Hepatocyte (in vitro differentiated cells): ENCODE measurements around the gene KCNN3. TPM values are rescaled to one million over a fixed set of nuclear protein-coding genes. Genes with fewer than 3 reads are reported as not detected.

Experiments used
- DNase-seq: peaks from one replicate; pipeline ENCODE4 v3.0.0-alpha.2; 2016; ENCODE audit warnings: low spot score
- H2AFZ ChIP-seq: fragments of 200-600 bp; sonication (generic); 2 replicates; pipeline ENCODE4 v1.6.0; 2016; ENCODE audit warnings: antibody characterized with exemption, mild to moderate bottlenecking
- H3K27ac ChIP-seq: fragments of 200-600 bp; sonication (generic); 2 replicates; pipeline ENCODE4 v1.5.1; 2016; ENCODE audit warnings: mild to moderate bottlenecking
- H3K27me3 ChIP-seq: fragments of 200-600 bp; sonication (generic); 2 replicates; pipeline ENCODE4 v1.6.1; 2016
- H3K36me3 ChIP-seq: fragments of 200-600 bp; sonication (generic); replicated peaks from 2 replicates; pipeline ENCODE4 v1.5.1; 2016; ENCODE audit warnings: low read depth; ENCODE audit not compliant: insufficient read depth
- H3K4me1 ChIP-seq: fragments of 200-600 bp; sonication (generic); 2 replicates; pipeline ENCODE4 v1.5.1; 2016; ENCODE audit warnings: mild to moderate bottlenecking, moderate library complexity; ENCODE audit not compliant: insufficient read depth
- H3K4me2 ChIP-seq: fragments of 200-600 bp; sonication (generic); 2 replicates; pipeline ENCODE4 v1.6.0; 2016
- H3K4me3 ChIP-seq: fragments of 200-600 bp; sonication (generic); 2 replicates; pipeline ENCODE4 v1.5.1; 2016; ENCODE audit warnings: mild to moderate bottlenecking
- H3K79me2 ChIP-seq: fragments of 200-600 bp; sonication (generic); 2 replicates; pipeline ENCODE4 v1.6.0; 2017; ENCODE audit warnings: mild to moderate bottlenecking
- H3K9me2 ChIP-seq: fragments of 200-600 bp; sonication (generic); replicated peaks from 2 replicates; pipeline ENCODE4 v1.6.0; 2017; ENCODE audit warnings: mild to moderate bottlenecking; ENCODE audit not compliant: insufficient read depth
- H3K9me3 ChIP-seq: fragments of 200-600 bp; sonication (generic); 2 replicates; pipeline ENCODE4 v1.5.1; 2016; ENCODE audit warnings: low read depth, mild to moderate bottlenecking
- H4K20me1 ChIP-seq: fragments of 200-600 bp; sonication (generic); 2 replicates; pipeline ENCODE4 v1.6.0; 2016; ENCODE audit warnings: mild to moderate bottlenecking; ENCODE audit not compliant: insufficient read depth, poor library complexity, severe bottlenecking
- EZH2 ChIP-seq: fragments of 200-600 bp; sonication (generic); IDR thresholded peaks from 2 replicates; pipeline ENCODE4 v1.6.1; 2016; ENCODE audit warnings: antibody characterized with exemption, mild to moderate bottlenecking, borderline replicate concordance
- EZH2phosphoT487 ChIP-seq: fragments of 200-600 bp; sonication (generic); IDR thresholded peaks from one replicate; pipeline ENCODE4 v1.6.1; 2018; ENCODE audit warnings: antibody characterized with exemption, mild to moderate bottlenecking, low read depth, moderate library complexity; ENCODE audit not compliant: unreplicated experiment, severe bottlenecking
- WGBS: methylation state at CpG from one replicate; pipeline ENCODE4 v1.1.6; 2016; ENCODE audit warnings: low lambda C conversion rate; ENCODE audit errors: missing lambda C conversion rate; 5-methylcytosine and 5-hydroxymethylcytosine counted together
- polyA plus RNA-seq: library from polyadenylated mRNA; unstranded; fragments of >200 nt; fragmentation: Nextera tagmentation; extraction: Ambion mirVana; gene quantifications from 2 replicates; pipeline ENCODE4 v1.2.1, GENCODE V29; 2016
- total RNA-seq: library from RNA; depleted of rRNA; stranded (reverse); fragments of >200 nt; gene quantifications from 2 replicates; pipeline ENCODE4 v1.2.3, GENCODE V29; 2014
- TF ChIP-seq, protein P1 (sequence below): fragments of 200-600 bp; sonication (generic); IDR thresholded peaks from 2 replicates; pipeline ENCODE4 v1.5.1; 2016; ENCODE audit warnings: antibody characterized with exemption, mild to moderate bottlenecking; ENCODE audit not compliant: poor library complexity

The KCNN3 gene
- total and polyA plus RNA-seq, 2 experiments from 2014 or later = 0.56 to 0.67 TPM

DNA sequence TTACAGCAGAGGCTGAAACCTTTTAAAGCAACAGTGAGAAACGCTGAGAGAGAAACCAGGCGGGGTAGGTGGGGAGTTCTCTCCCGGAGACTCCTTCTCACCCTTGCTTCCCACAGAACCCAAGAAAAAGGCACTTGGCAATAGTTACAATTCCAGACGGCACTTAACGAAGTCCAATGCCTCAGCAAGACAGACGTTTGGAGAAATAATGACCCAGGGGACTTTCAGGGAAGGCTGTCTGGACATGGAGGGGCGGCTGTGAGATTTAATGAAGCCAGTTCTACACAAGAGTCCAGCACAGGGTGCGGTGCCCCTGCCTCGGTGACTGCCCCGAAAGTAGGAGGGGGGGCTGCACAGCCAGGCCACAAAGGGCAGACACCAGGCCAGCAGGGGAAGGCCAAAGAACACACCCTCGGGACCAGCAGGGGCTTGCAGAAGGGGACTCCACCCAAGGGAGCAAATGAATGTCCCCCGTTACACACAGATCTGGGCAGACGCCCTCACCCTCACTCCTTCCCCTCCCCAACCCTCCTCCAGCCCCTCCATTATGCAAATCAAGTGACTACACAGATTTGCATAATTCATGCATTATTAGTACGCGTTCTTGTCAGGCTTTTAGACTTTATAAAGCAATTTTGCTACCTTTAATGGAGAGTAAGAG lies 26.3 kb downstream of the KCNN3 start:
- DNase-seq = no peak
- H3K4me2 ChIP-seq = no peak overlapping the region
- H3K9me3 ChIP-seq = no peaks in the 10 kb centered on the region
- H3K4me3 ChIP-seq = no peak overlapping the region
- H3K9me2 ChIP-seq = no peaks in the 10 kb centered on the region
- H2AFZ ChIP-seq = no peak overlapping the region
- H3K79me2 ChIP-seq = no peaks in the 10 kb centered on the region
- TF ChIP-seq, protein P1, sequence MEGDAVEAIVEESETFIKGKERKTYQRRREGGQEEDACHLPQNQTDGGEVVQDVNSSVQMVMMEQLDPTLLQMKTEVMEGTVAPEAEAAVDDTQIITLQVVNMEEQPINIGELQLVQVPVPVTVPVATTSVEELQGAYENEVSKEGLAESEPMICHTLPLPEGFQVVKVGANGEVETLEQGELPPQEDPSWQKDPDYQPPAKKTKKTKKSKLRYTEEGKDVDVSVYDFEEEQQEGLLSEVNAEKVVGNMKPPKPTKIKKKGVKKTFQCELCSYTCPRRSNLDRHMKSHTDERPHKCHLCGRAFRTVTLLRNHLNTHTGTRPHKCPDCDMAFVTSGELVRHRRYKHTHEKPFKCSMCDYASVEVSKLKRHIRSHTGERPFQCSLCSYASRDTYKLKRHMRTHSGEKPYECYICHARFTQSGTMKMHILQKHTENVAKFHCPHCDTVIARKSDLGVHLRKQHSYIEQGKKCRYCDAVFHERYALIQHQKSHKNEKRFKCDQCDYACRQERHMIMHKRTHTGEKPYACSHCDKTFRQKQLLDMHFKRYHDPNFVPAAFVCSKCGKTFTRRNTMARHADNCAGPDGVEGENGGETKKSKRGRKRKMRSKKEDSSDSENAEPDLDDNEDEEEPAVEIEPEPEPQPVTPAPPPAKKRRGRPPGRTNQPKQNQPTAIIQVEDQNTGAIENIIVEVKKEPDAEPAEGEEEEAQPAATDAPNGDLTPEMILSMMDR = no peak
- 66% methylated on average over 14 of the region's 15 CpGs for WGBS
- H3K36me3 ChIP-seq = no peaks in the 10 kb centered on the region
- H3K27me3 ChIP-seq = no peaks in the 10 kb centered on the region
- no peak overlapping the region for H3K27ac ChIP-seq
- H4K20me1 ChIP-seq = no peaks in the 10 kb centered on the region
- peaks cover 28% of the 10 kb centered on the region for H3K4me1 ChIP-seq

DNA sequence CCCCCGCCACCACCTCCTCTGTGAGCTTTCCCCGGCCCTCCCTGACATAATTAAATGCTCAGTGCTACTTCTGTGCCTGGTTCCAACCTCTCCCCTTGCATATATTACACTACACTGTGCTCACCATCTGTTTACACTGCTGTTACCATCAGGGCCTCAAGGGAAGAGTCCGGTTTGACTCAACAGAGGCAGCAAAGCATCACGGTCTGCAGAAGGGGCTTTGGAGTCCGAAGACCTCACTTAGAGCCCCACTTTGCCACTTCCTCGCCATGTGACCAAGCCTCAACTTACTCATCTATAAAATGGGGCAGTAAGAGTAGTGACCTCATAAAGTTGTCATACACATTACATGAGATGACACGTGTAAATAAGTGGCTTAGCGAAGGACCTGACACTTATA lies 27.4 kb downstream of the KCNN3 start:
- Histone ChIP-seq H3K79me2 (no peaks in the 10 kb centered on the region), H3K27me3 (no peaks in the 10 kb centered on the region), H3K27ac (no peak overlapping the region), H4K20me1 (no peaks in the 10 kb centered on the region), H3K9me3 (no peaks in the 10 kb centered on the region), H3K4me1 (peaks cover 19% of the 10 kb centered on the region), H3K9me2 (no peaks in the 10 kb centered on the region), H2AFZ (no peak overlapping the region), H3K36me3 (no peaks in the 10 kb centered on the region), H3K4me2 (no peak overlapping the region), H3K4me3 (no peak overlapping the region)
- no peak for DNase-seq
- TF ChIP-seq EZH2 (no peak), EZH2phosphoT487 (no peak)
- TF ChIP-seq, protein P1 = no peak
- 82% methylated on average over 7 of the region's 8 CpGs for WGBS

DNA sequence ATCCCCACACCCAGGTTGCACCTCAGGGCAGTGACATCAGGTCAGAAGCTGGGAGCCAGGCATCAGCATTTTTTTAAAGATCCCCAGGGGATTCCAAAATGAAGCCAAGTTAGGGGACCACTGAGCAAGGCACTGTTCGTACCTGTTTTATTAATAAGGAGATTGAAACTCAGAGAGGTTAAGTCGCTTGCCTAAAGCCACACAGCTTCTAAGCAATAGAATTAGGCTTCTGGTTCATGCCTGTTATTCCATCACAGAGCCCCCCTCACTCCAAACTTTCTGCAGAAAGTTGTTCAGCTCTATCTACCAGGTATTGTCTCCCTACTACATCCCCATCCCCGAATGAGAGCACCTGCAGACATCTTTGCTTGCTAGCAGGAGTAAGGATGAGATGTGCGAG lies 28.7 kb downstream of the KCNN3 start:
- Histone ChIP-seq H3K9me3 (no peaks in the 10 kb centered on the region), H3K27me3 (no peaks in the 10 kb centered on the region), H3K4me3 (no peak overlapping the region), H3K9me2 (no peaks in the 10 kb centered on the region), H3K79me2 (no peaks in the 10 kb centered on the region), H3K4me1 (peaks cover 9% of the 10 kb centered on the region), H2AFZ (no peak overlapping the region), H3K36me3 (no peaks in the 10 kb centered on the region), H3K4me2 (no peak overlapping the region), H3K27ac (no peak overlapping the region), H4K20me1 (no peaks in the 10 kb centered on the region)
- TF ChIP-seq, protein P1 = no peak
- TF ChIP-seq EZH2 (no peak), EZH2phosphoT487 (no peak)
- 86% methylated on average over 4 of the region's 4 CpGs for WGBS
- DNase-seq = no peak
